Neural crest cell (in vitro differentiated cells): ENCODE measurements around the gene TTBK1. TPM values are rescaled to one million over a fixed set of nuclear protein-coding genes. Genes with fewer than 3 reads are reported as not detected.

Experiments
- DNase-seq: peaks from one replicate; pipeline ENCODE4 v3.0.0; 2021; ENCODE audit warnings: low read depth, mixed read lengths, low spot score
- H3K27ac Mint-ChIP-seq: one replicate; pipeline ENCODE4 v1.8.0; 2021; ENCODE audit warnings: mild to moderate bottlenecking, mixed read lengths; ENCODE audit not compliant: unreplicated experiment
- H3K27me3 Mint-ChIP-seq: 2 replicates; pipeline ENCODE4 v1.8.0; 2021; ENCODE audit warnings: low read depth, mild to moderate bottlenecking, mixed read lengths
- H3K36me3 Mint-ChIP-seq: 2 replicates; pipeline ENCODE4 v1.8.0; 2021; ENCODE audit warnings: low read depth, mild to moderate bottlenecking, mixed read lengths
- H3K4me1 Mint-ChIP-seq: 2 replicates; pipeline ENCODE4 v1.8.0; 2021; ENCODE audit warnings: mixed read lengths
- H3K4me3 Mint-ChIP-seq: one replicate; pipeline ENCODE4 v1.8.0; 2021; ENCODE audit warnings: mild to moderate bottlenecking, mixed read lengths
- H3K9me3 Mint-ChIP-seq: 2 replicates; pipeline ENCODE4 v1.8.0; 2021; ENCODE audit warnings: mixed read lengths
- CTCF ChIP-seq: fragments of 200-600 bp; sonication (generic); conservative IDR thresholded peaks from 2 replicates; pipeline ENCODE4 v1.5.0; 2021; ENCODE audit warnings: antibody characterized with exemption, mild to moderate bottlenecking
- total RNA-seq: library from RNA; stranded (reverse); gene quantifications from 2 replicates; pipeline ENCODE4 v1.2.1, GENCODE V29; 2021

Gene TTBK1
- total RNA-seq, 1 donor from 2014 or later = 5.4 TPM

- no peak for TF ChIP-seq CTCF
- no peaks in the 10 kb centered on the region for H3K27me3 Mint-ChIP-seq
- no peaks in the 10 kb centered on the region for H3K36me3 Mint-ChIP-seq
- peaks cover 4% of the 10 kb centered on the region for H3K4me1 Mint-ChIP-seq
- no peaks in the 10 kb centered on the region for H3K9me3 Mint-ChIP-seq
- H3K4me3 Mint-ChIP-seq = no peak overlapping the region
- H3K27ac Mint-ChIP-seq = no peak overlapping the region
- DNase-seq = no peak
Observed at GRCh38 chr6:43217351-43217750, 25.9 kb upstream of the TTBK1 start.

- H3K4me1 Mint-ChIP-seq = peaks cover 6% of the 10 kb centered on the region
- no peak for DNase-seq
- no peak overlapping the region for H3K27ac Mint-ChIP-seq
- H3K4me3 Mint-ChIP-seq = no peak overlapping the region
- TF ChIP-seq CTCF = no peak
- peaks cover 1% of the 10 kb centered on the region for H3K36me3 Mint-ChIP-seq
- no peaks in the 10 kb centered on the region for H3K9me3 Mint-ChIP-seq
- H3K27me3 Mint-ChIP-seq = no peaks in the 10 kb centered on the region
Observed at GRCh38 chr6:43219119-43219518, 24.2 kb upstream of the TTBK1 start.

GRCh38 chr6:43219814-43220213 is 23.5 kb upstream of the TTBK1 start:
- H3K9me3 Mint-ChIP-seq = no peaks in the 10 kb centered on the region

GRCh38 chr6:43220439-43220951 is 22.8 kb upstream of the TTBK1 start:
- no peaks in the 10 kb centered on the region for H3K27me3 Mint-ChIP-seq
- no peaks in the 10 kb centered on the region for H3K9me3 Mint-ChIP-seq
- no peak for DNase-seq
- peaks cover 14% of the 10 kb centered on the region for H3K4me1 Mint-ChIP-seq
- no peak for TF ChIP-seq CTCF
- H3K27ac Mint-ChIP-seq = no peak overlapping the region
- H3K36me3 Mint-ChIP-seq = peaks cover 3% of the 10 kb centered on the region
- H3K4me3 Mint-ChIP-seq = no peak overlapping the region

More at GRCh38 chr6:43219814-43220213, 23.5 kb upstream of the TTBK1 start:
- Mint-ChIP-seq H3K27ac (no peak overlapping the region), H3K4me1 (peaks cover 11% of the 10 kb centered on the region), H3K36me3 (peaks cover 3% of the 10 kb centered on the region), H3K27me3 (no peaks in the 10 kb centered on the region), H3K4me3 (peak overlapping the region; percentile 8)
- TF ChIP-seq CTCF = no peak
- DNase-seq = no peak

- H3K27ac Mint-ChIP-seq = peak overlapping the region; percentile 85
- H3K4me3 Mint-ChIP-seq = peak overlapping the region; percentile 12
- no peak for TF ChIP-seq CTCF
- DNase-seq = no peak
- peaks cover 15% of the 10 kb centered on the region for H3K4me1 Mint-ChIP-seq
- H3K9me3 Mint-ChIP-seq = no peaks in the 10 kb centered on the region
- no peaks in the 10 kb centered on the region for H3K27me3 Mint-ChIP-seq
- peaks cover 3% of the 10 kb centered on the region for H3K36me3 Mint-ChIP-seq
Observed at GRCh38 chr6:43221046-43221972, 22.0 kb upstream of the TTBK1 start.
